HG03159 (cell line): ENCODE measurements around the gene TNFSF15.
"Not testable (repeated sequence)": the region's sequence is repeated elsewhere in the genome, so short reads cannot be mapped to it uniquely, and the experiment has no call there.

Source experiments
- ATAC-seq: cut with Tn5 transposase; IDR thresholded peaks from one replicate; pipeline ENCODE4 v1.9.1; 2021; ENCODE audit warnings: mild to moderate bottlenecking, moderate library complexity; ENCODE audit not compliant: unreplicated experiment

TNFSF15 gene

GRCh38 chr9:114757395-114757794 is 48.4 kb downstream of the TNFSF15 start:
- no peak for ATAC-seq

DNA sequence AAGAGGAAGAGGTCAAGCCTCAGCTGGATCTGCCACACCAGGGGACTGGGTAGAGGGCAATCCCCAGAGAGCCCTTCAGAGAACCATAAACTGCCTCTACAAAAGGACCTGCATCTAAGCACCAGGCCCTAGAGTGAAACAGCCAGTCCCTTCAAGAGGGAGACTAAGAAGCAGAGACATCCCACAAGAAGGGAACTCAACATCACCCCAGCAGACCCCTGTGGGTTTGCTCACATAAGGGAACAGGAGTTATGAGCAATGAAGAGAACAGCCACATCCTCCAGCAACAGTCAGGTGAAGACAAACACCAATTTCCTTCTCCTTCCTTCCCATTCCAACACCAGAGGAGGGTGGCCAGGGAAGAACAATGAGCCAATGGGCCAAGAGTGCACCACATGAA is 48.9 kb downstream of the TNFSF15 start:
- no peak for ATAC-seq

DNA sequence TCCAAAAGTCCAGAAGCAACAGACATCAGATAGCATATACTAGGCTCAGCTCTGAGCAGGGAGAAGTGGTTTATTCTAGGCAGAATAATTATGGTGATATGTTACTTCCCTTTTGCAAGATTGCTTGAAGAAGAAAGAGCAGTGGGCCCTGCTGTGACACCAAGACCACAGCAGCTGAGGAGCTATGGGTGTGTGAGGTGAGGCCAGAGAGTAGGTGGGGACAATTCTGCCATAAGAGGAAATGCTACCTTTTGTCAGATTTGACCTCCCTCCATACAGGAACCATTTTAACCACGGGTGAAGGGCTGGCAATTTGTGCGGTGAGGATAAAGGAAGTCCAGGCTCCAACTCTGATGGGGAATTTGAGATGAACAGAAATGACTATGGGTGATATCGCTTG is 51.3 kb downstream of the TNFSF15 start:
- ATAC-seq, result no peak

GRCh38 chr9:114746591-114747346 is 59.1 kb downstream of the TNFSF15 start:
- ATAC-seq, result no peak

- ATAC-seq, result no peak
These were observed 59.8 kb downstream of the TNFSF15 start for GRCh38 chr9:114745879-114746550.

DNA sequence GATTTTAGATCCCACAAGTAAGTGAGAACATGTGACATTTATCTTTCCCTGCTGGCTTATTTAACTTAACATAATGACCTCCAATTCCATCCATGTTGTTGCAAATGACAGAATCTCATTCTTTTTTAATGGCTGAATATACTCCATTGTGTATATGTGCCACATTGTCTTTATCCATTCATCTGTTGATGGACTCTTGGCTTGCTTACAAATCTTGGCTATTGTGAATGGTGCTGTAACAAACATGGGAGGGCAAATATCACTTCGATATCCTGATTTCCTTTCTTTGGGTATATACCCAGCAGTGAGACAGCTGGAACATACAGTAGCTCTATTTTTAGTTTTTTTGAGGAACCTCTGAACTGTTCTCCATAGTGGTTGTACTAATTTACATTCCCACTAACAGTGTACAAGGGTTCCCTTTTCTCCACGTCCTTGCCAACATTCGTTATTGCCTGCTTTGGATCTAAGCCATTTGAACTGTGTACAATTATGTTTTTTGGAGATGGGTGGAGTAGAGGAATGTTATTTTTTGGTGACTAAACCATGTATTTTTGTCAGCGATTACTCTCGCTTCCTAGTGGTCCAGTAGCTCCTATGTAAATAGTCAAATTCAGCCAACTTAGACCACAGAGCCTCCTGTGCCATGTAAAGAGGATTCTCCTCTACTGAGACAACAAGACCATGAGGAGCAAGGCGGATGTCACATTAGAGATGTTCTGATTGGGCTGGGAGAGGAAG is 60.6 kb downstream of the TNFSF15 start:
- no peak for ATAC-seq

DNA sequence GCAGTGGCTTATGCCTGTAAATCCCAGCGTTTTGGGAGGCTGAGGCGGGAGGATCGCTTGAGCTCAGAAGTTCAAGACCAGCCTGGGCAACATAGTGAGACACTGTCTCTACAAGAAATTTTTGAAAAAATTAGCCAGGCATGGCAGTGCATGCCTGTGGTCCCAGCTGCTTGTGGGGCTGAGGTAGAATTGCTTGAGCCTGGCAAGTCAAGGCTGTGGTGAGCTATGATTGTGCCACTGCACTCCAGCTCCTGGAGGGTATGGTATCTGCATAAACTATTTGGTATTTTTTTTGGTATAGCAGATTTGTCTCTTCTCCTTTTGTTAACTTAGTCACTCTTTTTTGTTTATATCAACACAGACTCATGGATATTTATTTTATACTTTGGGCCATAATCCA is 62.4 kb downstream of the TNFSF15 start:
- ATAC-seq, result no peak

- no peak for ATAC-seq
These were observed 62.9 kb downstream of the TNFSF15 start for GRCh38 chr9:114742947-114743346.

DNA sequence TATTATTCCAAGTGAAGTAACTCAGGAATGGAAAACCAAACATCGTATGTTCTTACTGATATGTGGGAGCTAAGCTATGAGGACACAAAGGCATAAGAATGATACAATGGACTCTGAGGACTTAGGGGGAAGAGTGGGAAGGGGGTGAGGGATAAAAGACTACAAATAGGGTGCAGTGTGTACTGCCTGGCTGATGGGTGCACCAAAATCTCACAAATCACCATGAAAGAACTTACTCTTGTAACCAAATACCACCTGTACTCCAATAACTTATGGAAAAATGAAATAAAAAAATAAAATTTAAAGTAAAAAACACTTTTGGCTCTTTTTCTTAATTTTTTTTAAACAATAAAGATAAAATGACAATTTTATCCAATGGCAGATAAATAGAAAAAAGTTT is 64.3 kb downstream of the TNFSF15 start:
- not testable (repeated sequence) for ATAC-seq

DNA sequence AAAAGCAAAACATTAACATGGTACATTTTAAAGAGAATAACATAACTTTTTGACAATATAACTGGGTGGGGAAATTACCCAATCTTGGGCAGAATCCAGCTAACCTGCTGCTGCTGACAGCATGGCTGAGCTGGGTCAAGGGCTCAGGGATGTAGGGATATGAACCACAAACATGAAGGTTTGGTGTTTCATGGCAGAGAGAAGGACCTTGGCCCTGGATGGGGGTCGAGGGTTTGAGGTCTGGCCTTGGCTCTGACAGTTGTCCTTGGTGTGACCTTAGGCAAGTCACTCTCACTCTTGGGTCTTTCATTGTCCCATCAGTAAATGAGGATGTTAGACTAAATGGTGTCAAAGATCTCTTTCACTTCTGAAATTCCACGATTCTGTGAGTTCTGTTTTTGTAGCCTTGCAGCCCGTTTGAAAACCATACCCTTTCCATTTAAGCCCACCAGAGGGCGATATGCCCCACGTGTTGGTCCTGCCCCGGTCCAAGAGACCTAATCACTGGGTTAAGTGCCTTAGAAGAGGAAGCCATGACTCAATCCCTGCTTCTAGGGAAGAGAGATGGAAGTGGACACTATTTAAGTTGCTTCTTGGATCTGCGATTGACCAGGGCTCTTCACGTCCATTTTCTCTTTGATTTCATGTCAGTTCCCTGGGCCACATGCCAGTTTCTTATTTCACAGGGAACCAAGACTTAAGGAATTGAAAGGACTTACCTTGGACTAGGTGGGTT is 67.1 kb downstream of the TNFSF15 start:
- peak; percentile 72 for ATAC-seq

DNA sequence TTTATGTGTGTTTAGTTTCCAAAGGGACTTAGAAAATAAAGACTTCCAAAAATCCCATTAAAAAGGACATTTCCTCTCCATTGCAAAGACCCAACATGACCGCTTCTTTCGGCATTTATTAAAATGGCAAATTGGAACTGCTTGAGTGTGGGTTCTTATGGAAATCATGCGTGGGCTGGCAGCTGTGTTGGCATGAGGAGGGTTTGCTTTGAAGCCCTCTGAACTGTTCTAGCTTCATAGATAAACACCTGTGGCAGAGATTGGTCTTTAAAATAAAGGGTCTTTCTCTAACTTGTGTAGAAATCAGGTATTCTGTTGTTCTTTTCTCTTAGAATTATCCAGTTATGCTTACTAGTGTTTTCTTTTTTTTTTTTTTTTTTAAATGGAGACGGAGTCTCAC is 68.0 kb downstream of the TNFSF15 start:
- ATAC-seq, result no peak

GRCh38 chr9:114737118-114737517 is 68.7 kb downstream of the TNFSF15 start:
- no peak for ATAC-seq

DNA sequence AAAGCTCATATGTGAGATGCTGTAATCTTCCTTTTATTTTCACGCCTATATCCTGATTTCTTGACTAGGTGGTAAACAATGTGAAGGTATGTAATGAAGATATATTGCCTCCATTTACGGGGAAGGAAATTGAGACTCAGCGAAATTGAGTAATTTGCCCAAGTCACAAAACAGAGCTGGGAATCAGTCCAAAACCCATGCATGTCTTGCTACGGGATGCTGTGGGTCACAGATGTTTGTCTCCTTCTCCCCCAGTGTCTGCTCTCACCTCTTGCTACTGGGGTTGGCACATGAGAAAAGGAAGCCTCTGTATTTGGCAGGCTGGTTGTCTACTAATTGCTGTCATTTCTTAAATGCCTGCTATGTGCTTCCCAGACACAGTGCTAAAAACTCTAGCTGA is 70.1 kb downstream of the TNFSF15 start:
- no peak for ATAC-seq

DNA sequence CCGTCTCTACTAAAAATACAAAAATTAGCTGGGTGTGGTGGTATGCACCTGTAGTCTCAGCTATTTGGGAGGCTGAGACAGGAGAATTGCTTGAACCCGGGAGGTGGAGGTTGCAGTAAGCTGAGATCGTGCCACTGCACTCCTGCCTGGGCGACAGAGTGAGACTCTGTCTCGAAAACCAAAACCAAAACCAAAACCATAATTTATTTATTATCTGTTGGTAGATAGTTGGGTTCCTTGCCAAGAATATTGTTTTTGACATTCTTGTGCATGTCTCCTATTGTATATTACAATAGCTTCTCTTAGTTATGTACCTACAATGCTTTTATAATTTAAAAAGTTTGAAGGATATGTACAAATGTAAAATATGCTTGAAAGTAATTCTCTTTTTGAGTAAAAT is 70.7 kb downstream of the TNFSF15 start:
- not testable (repeated sequence) for ATAC-seq
